Neural progenitor cell (in vitro differentiated cells): ENCODE measurements around the gene DIAPH2.

Experiments used
- EZH2 ChIP-seq: fragments of 200-600 bp; sonication (generic); IDR thresholded peaks from 2 replicates; pipeline ENCODE4 v1.6.1; 2017; ENCODE audit warnings: antibody characterized with exemption, mild to moderate bottlenecking, moderate library complexity
- TF ChIP-seq, protein P1 (sequence below): fragments of 200-600 bp; sonication (generic); IDR thresholded peaks from 2 replicates; pipeline ENCODE4 v1.5.1; 2017; ENCODE audit warnings: antibody characterized with exemption, mild to moderate bottlenecking

DNA sequence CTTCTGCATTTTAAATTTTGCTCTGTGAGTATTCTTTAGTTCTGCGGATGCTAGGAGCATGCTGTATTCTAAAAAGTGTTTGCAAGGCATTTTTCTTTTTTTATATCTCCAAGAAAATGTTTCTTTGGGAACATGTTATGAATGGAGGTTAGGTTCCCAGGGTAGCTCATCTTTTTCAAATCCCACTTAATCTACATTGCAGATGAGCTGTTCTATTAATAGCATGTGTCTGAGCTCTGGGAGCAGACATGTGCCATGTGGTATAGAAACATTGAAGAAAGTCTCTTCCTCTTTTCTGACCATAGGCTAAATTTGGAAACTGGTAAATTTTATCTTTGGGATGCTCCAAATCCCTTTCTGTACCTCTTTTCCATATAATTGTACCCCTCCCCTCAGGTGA is 23.2 kb downstream of the DIAPH2 start:
- TF ChIP-seq EZH2 = no peak
- TF ChIP-seq, protein P1, sequence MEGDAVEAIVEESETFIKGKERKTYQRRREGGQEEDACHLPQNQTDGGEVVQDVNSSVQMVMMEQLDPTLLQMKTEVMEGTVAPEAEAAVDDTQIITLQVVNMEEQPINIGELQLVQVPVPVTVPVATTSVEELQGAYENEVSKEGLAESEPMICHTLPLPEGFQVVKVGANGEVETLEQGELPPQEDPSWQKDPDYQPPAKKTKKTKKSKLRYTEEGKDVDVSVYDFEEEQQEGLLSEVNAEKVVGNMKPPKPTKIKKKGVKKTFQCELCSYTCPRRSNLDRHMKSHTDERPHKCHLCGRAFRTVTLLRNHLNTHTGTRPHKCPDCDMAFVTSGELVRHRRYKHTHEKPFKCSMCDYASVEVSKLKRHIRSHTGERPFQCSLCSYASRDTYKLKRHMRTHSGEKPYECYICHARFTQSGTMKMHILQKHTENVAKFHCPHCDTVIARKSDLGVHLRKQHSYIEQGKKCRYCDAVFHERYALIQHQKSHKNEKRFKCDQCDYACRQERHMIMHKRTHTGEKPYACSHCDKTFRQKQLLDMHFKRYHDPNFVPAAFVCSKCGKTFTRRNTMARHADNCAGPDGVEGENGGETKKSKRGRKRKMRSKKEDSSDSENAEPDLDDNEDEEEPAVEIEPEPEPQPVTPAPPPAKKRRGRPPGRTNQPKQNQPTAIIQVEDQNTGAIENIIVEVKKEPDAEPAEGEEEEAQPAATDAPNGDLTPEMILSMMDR = no peak
